H9 (cell line): Measurements from ENCODE around the gene RGN. TPM values are rescaled to one million over a fixed set of nuclear protein-coding genes. Genes with fewer than 3 reads are reported as not detected.
A peak's percentile ranks its signal among the peaks of the same experiment; 100 is the strongest.

ENCODE experiments used
- DNase-seq: peaks from one replicate; pipeline ENCODE4 v3.0.0-alpha.2; 2017
- H2AFZ ChIP-seq: one replicate; pipeline ENCODE4 v1.6.1; 2013; ENCODE audit warnings: mild to moderate bottlenecking, low read length, control low read depth, moderate library complexity
- H2AK5ac ChIP-seq: 2 replicates; pipeline ENCODE4 v1.6.1; 2013; ENCODE audit warnings: low read length, control low read depth, mixed read lengths; ENCODE audit not compliant: insufficient read length
- H2BK120ac ChIP-seq: one replicate; pipeline ENCODE4 v1.6.1; 2013; ENCODE audit warnings: low read depth, mild to moderate bottlenecking, low read length, control low read depth, inconsistent platforms; ENCODE audit not compliant: poor library complexity, severe bottlenecking
- H2BK12ac ChIP-seq: 2 replicates; pipeline ENCODE4 v1.6.1; 2013; ENCODE audit warnings: low read length, control low read depth, mixed read lengths, low read depth; ENCODE audit not compliant: insufficient read length
- H2BK15ac ChIP-seq: 2 replicates; pipeline ENCODE4 v1.6.1; 2013; ENCODE audit warnings: low read depth, low read length, control low read depth
- H2BK20ac ChIP-seq: one replicate; pipeline ENCODE4 v1.6.1; 2013; ENCODE audit warnings: low read depth, mild to moderate bottlenecking, low read length, control low read depth, inconsistent platforms; ENCODE audit not compliant: poor library complexity, severe bottlenecking
- H2BK5ac ChIP-seq: 2 replicates; pipeline ENCODE4 v1.6.1; 2013; ENCODE audit warnings: low read length, control low read depth, mixed read lengths; ENCODE audit not compliant: insufficient read length
- H3K14ac ChIP-seq: 2 replicates; pipeline ENCODE4 v1.6.1; 2013; ENCODE audit warnings: low read length, control low read depth; ENCODE audit not compliant: insufficient read depth
- H3K18ac ChIP-seq: 2 replicates; pipeline ENCODE4 v1.6.1; 2013; ENCODE audit warnings: low read depth, mild to moderate bottlenecking, mixed read lengths, low read length, control low read depth; ENCODE audit not compliant: insufficient read length
- H3K23ac ChIP-seq: 2 replicates; pipeline ENCODE4 v1.6.1; 2013; ENCODE audit warnings: low read length, control low read depth, mixed read lengths, low read depth; ENCODE audit not compliant: insufficient read length
- H3K23me2 ChIP-seq: 2 replicates; pipeline ENCODE4 v1.6.1; 2013; ENCODE audit warnings: low read depth, mild to moderate bottlenecking, mixed read lengths, low read length, control low read depth; ENCODE audit not compliant: insufficient read length, poor library complexity, severe bottlenecking
- H3K27ac ChIP-seq: 2 replicates; pipeline ENCODE4 v1.5.1; 2013; ENCODE audit warnings: low read length, control low read depth, mixed read lengths, low read depth; ENCODE audit not compliant: insufficient read length
- H3K27me3 ChIP-seq: 2 replicates; pipeline ENCODE4 v1.6.1; 2013; ENCODE audit warnings: low read length, control low read depth, inconsistent platforms; ENCODE audit not compliant: insufficient read depth
- H3K4ac ChIP-seq: 2 replicates; pipeline ENCODE4 v1.6.1; 2013; ENCODE audit warnings: low read depth, mild to moderate bottlenecking, control low read depth, inconsistent platforms, low read length, moderate library complexity
- H3K4me1 ChIP-seq: 2 replicates; pipeline ENCODE4 v1.6.1; 2013; ENCODE audit warnings: low read length, control low read depth, inconsistent platforms; ENCODE audit not compliant: insufficient read depth
- H3K4me2 ChIP-seq: 2 replicates; pipeline ENCODE4 v1.6.1; 2013; ENCODE audit warnings: low read length, control low read depth, mixed read lengths; ENCODE audit not compliant: insufficient read length, insufficient read depth
- H3K56ac ChIP-seq: 2 replicates; pipeline ENCODE4 v1.6.1; 2013; ENCODE audit warnings: low read depth, mild to moderate bottlenecking, mixed read lengths, low read length, control low read depth; ENCODE audit not compliant: insufficient read length
- H3K79me1 ChIP-seq: 2 replicates; pipeline ENCODE4 v1.6.1; 2013; ENCODE audit warnings: low read depth, mild to moderate bottlenecking, moderate library complexity, low read length, control low read depth, inconsistent platforms; ENCODE audit not compliant: insufficient read depth, poor library complexity, severe bottlenecking
- H3K79me2 ChIP-seq: 2 replicates; pipeline ENCODE4 v1.6.1; 2013; ENCODE audit warnings: low read length, control low read depth, inconsistent platforms; ENCODE audit not compliant: insufficient read depth
- H3K9ac ChIP-seq: 2 replicates; pipeline ENCODE4 v1.6.1; 2013; ENCODE audit warnings: low read length, control low read depth, mixed read lengths; ENCODE audit not compliant: insufficient read length; ENCODE audit errors: extremely low read depth
- H3K9me3 ChIP-seq: one replicate; pipeline ENCODE4 v1.6.1; 2013; ENCODE audit warnings: low read depth, low read length, inconsistent platforms; ENCODE audit not compliant: control insufficient read depth
- H3T11ph ChIP-seq: one replicate; pipeline ENCODE4 v1.6.1; 2013; ENCODE audit warnings: mild to moderate bottlenecking, low read length, control low read depth, inconsistent platforms
- H4K20me1 ChIP-seq: one replicate; pipeline ENCODE4 v1.6.1; 2013; ENCODE audit not compliant: control insufficient read depth, insufficient read length, insufficient read depth
- H4K5ac ChIP-seq: 2 replicates; pipeline ENCODE4 v1.6.1; 2013; ENCODE audit warnings: low read depth, mild to moderate bottlenecking, mixed read lengths, low read length, control low read depth; ENCODE audit not compliant: insufficient read length
- H4K8ac ChIP-seq: replicated peaks from 2 replicates; pipeline ENCODE4 v1.6.1; 2013; ENCODE audit warnings: low read length, control low read depth, mixed read lengths, low read depth; ENCODE audit not compliant: insufficient read length
- H4K91ac ChIP-seq: 2 replicates; pipeline ENCODE4 v1.6.1; 2013; ENCODE audit warnings: low read depth, mild to moderate bottlenecking, moderate library complexity, mixed read lengths, low read length, control low read depth; ENCODE audit not compliant: insufficient read length
- H3K27ac Mint-ChIP-seq, 3 experiments: 2 replicates in 2 of 3; 3 replicates in 1 of 3; pipeline ENCODE4 v1.8.0; 2020 to 2021; ENCODE audit warnings: mixed read lengths in 3 of 3, mild to moderate bottlenecking in 1 of 3, moderate library complexity in 1 of 3
- H3K27me3 Mint-ChIP-seq: 2 replicates; pipeline ENCODE4 v1.8.0; 2021; ENCODE audit warnings: low read depth, mild to moderate bottlenecking, moderate library complexity, mixed read lengths
- H3K36me3 Mint-ChIP-seq, 3 experiments: 2 replicates in 2 of 3; 3 replicates in 1 of 3; pipeline ENCODE4 v1.8.0; 2020 to 2021; ENCODE audit warnings: low read depth in 3 of 3, mixed read lengths in 3 of 3; ENCODE audit not compliant: insufficient read depth in 1 of 3
- H3K4me1 Mint-ChIP-seq, 2 experiments: 2 replicates each; pipeline ENCODE4 v1.8.0; 2020; ENCODE audit warnings: mixed read lengths in 2 of 2
- H3K4me3 Mint-ChIP-seq, 2 experiments: 2 replicates in 1 of 2; 3 replicates in 1 of 2; pipeline ENCODE4 v1.8.0; 2020 to 2021; ENCODE audit warnings: mild to moderate bottlenecking in 2 of 2, mixed read lengths in 2 of 2, moderate library complexity in 1 of 2
- H3K9me3 Mint-ChIP-seq, 2 experiments: 2 replicates in 1 of 2; 3 replicates in 1 of 2; pipeline ENCODE4 v1.8.0; 2020; ENCODE audit warnings: mild to moderate bottlenecking in 2 of 2, mixed read lengths in 2 of 2, moderate library complexity in 1 of 2
- WGBS: extraction: QIAGEN DNeasy Blood & Tissue Kit; methylation state at CpG from one replicate; pipeline ENCODE4 v1.1.7; 2013; ENCODE audit warnings: missing lambda C conversion rate, low lambda C conversion rate, mixed read lengths; ENCODE audit not compliant: insufficient read length; ENCODE audit errors: extremely low coverage; 5-methylcytosine and 5-hydroxymethylcytosine counted together
- total RNA-seq: library from RNA; stranded (reverse); gene quantifications from 2 replicates; pipeline ENCODE4 v1.2.1, GENCODE V29; 2021
- TF ChIP-seq, protein P1 (sequence below): fragments of 200-600 bp; sonication (generic); conservative IDR thresholded peaks from 3 replicates; pipeline ENCODE4 v1.8.0; 2021; ENCODE audit warnings: antibody characterized with exemption, mild to moderate bottlenecking

RGN gene
- total RNA-seq, 1 experiment from 2014 or later: not detected

DNA sequence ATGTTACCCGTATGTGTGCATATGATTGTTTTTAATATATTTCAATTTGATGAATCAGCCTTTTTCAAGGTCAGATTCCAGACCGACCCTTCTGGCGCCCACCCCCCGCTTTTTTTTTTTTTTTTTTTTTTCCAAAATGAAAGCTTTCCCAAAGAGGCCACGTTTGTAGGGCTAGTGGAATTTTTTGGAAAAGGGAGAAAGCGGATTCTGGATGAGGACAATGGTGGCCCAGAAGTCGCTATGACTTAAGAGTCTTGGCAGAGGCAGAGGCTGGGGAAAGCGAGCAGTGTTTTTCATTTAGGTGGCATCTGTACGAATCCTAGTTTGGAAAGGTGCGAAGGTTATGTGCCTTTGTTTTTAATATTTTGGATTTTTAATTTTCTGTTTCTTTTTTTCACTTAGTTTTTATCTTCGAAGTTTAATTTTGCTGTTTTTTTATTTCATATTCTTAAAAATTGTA, 51.7 kb downstream of the RGN start:
- Histone ChIP-seq H2BK15ac (no peak overlapping the region), H3K4me2 (peak overlapping the region; percentile 63), H3K9ac (no peak overlapping the region), H3K27ac (no peak overlapping the region), H3T11ph (no peak overlapping the region), H4K20me1 (no peaks in the 10 kb centered on the region), H3K4ac (no peak overlapping the region), H2AK5ac (no peak overlapping the region), H3K18ac (no peak overlapping the region), H4K8ac (no peak overlapping the region), H3K9me3 (peaks cover 14% of the 10 kb centered on the region), H3K27me3 (no peaks in the 10 kb centered on the region), H3K4me1 (no peaks in the 10 kb centered on the region), H3K14ac (no peak overlapping the region), H2BK12ac (no peak overlapping the region), H3K79me1 (no peaks in the 10 kb centered on the region), H3K79me2 (no peaks in the 10 kb centered on the region), H3K23ac (no peak overlapping the region), H4K91ac (no peak overlapping the region), H2BK5ac (no peak overlapping the region), H4K5ac (no peak overlapping the region), H2AFZ (no peak overlapping the region), H2BK20ac (no peak overlapping the region), H3K23me2 (no peaks in the 10 kb centered on the region), H2BK120ac (no peak overlapping the region), H3K56ac (no peak overlapping the region)
- Mint-ChIP-seq H3K27ac (no peak overlapping the region), H3K36me3 (peaks cover 0 to 2% (median 0%) of the 10 kb centered on the region in 3 experiments; a peak in 1 of 7 replicates), H3K4me1 (no peaks in the 10 kb centered on the region), H3K27me3 (no peaks in the 10 kb centered on the region; the same call in 1 of the 2 replicates), H3K9me3 (peaks cover 55 to 59% of the 10 kb centered on the region in 2 experiments), H3K4me3 (peak overlapping the region; percentile 93 to 94)
- WGBS: no CpG with 5 or more reads among the region's 11 CpGs
- TF ChIP-seq, protein P1, sequence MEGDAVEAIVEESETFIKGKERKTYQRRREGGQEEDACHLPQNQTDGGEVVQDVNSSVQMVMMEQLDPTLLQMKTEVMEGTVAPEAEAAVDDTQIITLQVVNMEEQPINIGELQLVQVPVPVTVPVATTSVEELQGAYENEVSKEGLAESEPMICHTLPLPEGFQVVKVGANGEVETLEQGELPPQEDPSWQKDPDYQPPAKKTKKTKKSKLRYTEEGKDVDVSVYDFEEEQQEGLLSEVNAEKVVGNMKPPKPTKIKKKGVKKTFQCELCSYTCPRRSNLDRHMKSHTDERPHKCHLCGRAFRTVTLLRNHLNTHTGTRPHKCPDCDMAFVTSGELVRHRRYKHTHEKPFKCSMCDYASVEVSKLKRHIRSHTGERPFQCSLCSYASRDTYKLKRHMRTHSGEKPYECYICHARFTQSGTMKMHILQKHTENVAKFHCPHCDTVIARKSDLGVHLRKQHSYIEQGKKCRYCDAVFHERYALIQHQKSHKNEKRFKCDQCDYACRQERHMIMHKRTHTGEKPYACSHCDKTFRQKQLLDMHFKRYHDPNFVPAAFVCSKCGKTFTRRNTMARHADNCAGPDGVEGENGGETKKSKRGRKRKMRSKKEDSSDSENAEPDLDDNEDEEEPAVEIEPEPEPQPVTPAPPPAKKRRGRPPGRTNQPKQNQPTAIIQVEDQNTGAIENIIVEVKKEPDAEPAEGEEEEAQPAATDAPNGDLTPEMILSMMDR: no peak
- no peak for DNase-seq
